ENCODE data around the gene BLNK.
"Not testable (repeated sequence)": the region's sequence is repeated elsewhere in the genome, so short reads cannot be mapped to it uniquely, and the experiment has no call there.

The BLNK gene

DNA sequence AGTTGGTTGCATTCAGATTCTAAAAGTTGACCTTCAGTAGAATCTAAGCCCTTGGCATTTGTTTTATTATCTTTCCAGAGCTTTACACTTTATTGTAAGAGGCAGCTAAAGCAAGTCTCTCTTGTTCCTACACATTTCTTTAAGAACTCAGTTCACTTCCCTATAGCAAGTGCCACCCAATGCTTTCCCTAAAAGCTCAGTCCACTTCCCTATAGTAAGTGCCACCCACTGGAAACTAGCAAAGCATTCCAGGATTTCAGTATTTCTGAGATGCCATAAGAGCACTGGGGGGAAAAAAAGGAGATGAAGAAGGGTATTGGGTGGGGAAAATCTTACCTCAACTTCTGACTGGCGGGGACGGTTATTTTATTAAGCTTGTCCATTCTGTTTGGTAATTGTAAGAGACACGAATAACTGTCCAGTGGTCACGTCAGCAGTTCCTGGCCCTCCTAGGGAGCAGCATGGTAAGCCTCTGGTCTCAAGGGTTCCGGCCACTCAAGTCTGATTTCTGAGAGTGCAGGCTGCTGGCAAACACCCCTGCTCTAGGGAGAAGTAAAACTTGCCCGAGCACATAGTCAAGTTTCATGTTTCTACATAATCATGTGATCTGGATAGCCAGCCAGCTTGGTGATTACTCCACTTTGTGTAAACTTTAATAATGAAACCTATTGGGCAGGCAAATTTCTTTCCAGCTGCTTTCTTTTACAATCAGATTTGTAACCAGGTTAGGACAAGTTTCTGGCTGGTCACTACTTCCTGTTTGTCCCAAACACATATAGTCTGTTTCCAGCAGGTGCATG, at the start of gene BLNK:
TSS of gene BLNK (minus strand) at position 554 of the 800 bp plus-strand sequence. CDS start at position 383, 171 bp downstream.
- no peak for DNase-seq (ENCODE audit: low read depth)

DNA sequence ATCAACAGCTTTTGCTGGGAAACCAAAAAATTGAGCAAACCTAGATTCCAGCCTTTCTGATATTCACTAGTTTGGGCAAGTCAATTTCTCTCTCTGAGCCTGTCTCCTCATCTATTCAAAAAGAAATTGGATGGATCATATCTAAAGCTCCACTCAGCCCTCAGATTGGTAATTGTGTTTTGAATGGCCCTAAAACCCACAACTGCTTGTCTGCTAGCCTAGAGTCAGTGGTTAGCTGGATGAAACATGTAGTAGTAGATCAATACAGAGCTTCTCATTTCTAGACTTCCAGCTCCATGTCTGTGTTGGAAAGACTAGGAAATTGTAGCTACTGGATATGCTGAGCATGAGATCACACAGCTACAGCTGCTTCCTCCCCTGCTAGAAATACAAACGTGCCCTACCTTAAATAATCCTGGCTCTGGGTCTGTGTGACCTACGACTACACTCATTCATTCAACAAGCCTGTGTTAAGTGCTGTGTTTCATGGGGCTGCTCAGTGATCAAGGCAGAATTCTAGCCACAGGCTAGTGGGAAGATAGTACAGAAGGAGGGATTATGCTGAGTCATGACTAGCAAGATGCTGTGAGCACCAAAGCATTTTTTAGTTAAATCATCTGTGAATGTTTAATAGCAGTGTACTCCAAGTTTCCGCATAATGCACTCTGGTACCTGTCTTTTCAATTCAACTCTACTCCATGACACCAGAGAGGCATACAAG, 48.5 kb upstream of the BLNK start:
- DNase-seq (ENCODE audit: low read depth): no peak

DNA sequence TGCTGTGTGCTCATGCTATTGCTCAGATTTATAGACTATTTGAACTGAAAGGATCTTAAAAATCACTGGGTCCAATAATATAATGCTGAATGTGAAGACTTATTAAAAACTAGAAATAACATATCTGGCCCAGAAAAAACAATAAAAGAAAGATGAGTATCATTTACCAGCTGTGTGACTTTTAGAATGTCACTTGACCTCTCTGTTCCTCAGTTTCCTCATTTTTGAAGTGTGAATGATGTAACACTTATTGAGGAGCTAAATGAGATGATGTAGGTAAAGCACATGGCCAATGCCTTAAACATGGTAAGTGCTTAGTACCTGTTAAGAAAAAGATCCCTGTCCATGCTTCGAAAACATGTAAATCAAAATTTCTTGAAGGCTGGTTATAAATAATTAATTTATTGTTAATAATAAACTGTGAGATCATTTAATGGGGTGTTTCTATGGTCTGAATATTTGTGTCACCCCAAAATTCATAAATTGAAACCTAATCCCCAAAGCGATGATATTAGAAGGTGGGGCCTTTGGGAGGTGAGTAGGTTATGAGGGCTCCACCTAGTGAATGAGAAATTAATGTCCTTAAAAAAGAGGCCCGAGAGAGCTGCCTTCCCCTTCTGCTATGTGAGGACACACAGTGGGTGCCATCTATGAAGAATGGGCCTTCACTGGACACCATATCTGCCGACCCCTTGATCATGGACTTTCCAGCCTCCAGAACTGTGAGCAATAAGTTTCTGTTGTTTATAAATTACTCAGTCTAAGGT, 45.9 kb upstream of the BLNK start:
- DNase-seq (ENCODE audit: low read depth): no peak

DNA sequence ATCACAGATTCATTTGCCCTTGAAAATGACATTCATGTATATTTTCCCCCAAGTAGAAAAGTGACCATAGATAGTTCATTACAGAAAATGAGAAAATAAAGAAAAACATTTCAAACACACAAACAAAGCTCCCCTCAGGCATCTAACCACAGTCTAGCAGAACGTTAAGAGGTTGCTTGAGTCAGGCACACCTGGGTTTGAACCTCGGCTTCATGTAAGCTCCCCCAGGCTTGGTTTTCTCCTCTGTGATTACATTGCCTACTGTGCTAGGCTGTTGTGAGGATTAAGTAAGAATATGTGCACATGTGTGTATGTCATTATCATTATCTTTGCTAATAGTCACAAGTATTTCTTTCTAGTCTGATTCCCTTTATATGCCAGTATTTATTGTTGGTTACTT, 42.0 kb upstream of the BLNK start:
- DNase-seq (ENCODE audit: low read depth): no peak

DNA sequence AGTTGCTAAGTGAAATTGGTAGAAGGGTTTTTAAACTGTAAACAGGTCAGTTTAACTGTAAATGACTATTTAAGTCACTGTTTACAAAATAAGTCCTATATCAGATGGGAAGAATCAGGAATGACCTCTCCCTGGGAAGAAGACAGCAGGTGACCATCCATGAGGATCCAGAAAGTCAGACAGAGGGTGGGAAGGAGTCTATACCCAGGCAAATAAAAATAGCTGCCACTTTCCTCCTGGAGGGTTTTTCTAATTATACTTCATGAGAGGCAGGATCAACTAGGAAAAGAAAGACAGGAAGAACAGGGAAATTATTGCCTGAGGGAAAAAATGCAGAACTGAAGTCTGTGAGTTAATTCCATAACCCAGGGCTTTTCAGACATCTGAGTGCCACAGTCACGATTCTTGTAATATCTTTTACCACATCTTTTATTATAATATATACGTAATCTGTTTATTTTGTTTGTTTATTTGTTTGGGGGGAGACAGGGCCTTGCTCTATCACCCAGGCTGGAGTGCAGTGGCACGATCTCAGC, 39.9 kb upstream of the BLNK start:
- no peak for DNase-seq (ENCODE audit: low read depth)

DNA sequence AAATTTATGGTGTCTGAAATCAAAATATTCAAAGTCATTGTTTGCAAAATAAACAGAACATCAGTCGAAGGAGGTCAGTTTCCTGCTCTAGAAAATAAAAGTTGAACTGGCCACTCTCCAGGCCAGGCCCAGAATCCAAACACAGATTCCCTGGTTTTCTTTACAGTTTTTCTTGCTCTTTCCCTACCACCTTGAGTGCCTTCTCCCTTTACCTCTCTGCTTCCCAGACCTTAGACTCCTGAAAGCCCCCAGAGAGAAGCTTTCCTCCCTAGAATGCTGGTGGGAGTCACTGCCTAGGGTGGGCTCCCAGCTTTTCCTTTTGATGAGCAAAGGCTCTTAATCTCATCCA, 38.9 kb upstream of the BLNK start:
- DNase-seq (ENCODE audit: low read depth): no peak

DNA sequence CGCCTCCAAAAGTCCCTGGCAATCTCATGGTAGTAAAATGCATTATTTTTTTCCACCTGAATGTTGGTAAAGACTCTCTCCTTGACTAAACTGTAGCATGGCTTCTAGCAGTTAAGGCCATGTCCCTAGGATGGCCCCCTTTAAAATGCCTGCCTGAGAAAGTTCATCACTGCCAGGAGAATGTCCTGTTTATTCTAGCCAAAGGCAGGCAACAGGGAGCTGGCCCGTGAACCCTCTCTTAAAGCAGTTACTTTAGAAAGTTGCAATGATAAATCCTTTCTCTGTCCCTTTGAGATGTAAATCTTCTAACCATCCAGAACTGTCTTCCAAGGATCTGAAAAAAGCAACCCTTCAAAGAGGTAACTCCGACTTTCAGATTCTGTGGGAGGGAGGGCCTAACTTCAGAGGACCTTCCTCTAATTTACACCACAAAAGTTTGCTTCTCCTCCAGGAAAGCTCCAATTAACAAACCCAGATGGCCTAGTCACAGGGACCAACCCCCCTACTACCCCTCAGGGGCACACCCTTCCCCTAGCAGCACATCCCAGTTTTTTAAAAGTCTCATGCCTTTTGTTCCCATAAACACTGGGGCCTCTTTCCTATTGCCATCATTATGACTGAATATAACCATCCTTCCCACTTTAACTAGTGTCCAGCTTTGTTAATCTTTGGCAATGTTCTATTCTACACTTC, 38.4 kb upstream of the BLNK start:
- no peak for DNase-seq (ENCODE audit: low read depth)

DNA sequence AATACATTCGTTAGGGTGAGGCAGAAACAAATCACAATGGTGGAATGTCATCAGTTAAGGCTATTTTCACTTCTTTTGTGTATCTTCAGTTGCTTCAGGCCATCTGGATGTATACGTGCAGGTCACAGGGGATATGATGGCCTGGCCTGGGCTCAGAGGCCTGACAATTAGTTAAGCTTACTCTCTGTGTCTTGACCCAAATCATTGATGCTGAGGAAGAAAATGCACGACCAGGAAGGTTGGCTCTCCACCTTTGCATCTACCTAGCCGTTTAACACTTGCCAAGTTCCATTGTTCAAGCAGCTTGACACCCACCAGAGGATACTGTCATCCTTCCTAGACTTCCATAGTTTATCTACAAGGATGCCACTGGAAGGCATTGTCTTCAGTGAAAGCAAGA, 37.5 kb upstream of the BLNK start:
- not testable (repeated sequence) for DNase-seq (ENCODE audit: low read depth)

DNA sequence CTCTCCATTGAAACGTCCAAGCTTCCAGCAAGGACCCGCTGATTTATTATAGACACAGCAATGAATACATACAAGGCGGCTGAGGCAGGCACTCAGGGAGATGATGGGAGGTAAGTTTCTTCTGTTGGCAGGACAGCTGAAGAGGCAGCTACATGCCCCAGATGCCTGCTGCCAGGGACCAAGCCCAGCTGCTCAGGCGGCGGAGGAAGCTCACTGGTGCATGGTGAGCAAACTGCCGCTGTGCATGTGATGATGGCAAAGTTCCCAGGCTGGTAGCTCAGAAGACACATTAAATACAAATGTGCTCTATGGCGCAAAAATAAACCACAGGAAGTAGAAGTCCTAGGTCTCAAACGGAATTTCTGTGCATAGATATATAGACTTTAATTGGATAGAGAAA, 35.1 kb upstream of the BLNK start:
- DNase-seq (ENCODE audit: low read depth): no peak

DNA sequence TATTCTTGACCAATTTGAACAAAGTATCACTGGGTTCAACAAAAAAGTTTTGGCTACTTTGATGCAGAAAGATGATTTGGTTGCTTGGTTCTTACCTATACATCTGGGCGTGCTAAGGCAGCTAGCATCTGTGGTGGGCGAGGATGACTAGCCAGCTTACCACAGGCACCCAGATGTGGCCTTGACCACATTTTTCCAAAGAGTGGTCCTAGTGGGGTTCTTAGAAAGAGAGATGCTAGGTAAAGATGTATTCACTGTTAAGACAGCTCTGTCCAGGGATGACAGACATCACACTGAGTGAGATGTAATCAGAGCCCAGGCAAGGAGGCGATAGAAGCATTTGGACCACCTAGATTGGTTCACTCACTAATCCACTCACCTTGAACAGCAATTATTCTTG, 33.6 kb upstream of the BLNK start:
- no peak for DNase-seq (ENCODE audit: low read depth)

DNA sequence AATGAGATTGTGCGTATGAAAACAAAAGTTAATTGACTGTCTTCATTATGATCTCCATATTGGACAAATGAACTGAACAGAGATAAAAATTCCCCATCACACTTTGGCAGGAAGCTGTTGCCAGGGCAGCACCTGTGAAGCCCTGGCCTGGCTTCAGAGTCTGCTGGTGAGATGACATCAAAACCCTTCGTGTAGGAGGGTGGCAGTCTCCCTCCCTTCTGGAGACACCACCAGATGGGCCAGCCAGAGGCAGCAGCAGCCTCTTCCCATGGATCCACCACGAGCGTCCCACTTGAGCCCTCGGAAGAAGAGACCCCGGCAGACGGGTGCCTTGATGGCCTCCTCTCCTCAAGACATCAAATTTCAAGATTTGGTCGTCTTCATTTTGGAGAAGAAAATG, 32.9 kb upstream of the BLNK start, which contains the start of gene DNTT:
TSS of gene DNTT (plus strand) at position 205 of the 400 bp plus-strand sequence. CDS start at position 269, 64 bp downstream.
- DNase-seq (ENCODE audit: low read depth): no peak

DNA sequence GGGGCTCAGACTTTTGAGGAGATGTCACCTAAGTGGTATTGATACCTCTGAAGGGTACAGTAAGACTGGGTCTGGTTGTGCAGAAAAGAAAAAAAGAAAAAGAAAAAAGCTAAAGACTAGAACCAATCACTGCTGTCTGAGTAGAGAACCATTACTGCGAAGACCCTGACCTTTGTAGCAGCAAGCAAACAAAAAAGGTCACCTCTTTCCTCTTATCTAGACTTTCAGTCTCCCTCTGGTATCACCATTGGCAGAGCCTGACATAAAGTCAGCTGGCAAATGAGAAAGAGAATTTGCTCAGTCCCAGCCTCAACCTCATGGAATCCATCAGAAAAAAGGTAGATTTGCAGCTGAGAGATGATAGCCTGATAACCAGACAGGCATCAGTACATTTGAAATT, 30.2 kb upstream of the BLNK start:
- no peak for DNase-seq (ENCODE audit: low read depth)

DNA sequence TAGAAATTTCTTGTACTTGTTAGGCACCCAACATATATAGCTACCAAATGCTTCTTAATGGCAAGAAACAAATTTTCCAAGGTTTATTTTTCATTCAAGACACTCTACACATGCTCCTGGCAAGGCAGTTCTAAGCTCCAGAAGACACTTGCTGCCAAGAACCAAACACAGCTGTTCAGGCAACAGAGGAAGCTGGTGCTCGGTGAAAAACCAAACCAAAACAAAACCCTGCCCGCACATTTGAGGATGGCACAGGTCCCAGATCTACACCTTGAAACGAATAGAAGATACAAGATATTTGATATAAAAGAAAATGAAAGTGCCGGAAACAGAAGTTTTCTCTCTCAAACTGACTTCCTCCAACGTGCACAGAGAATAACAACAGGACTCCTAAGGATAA, 28.0 kb upstream of the BLNK start:
- no peak for DNase-seq (ENCODE audit: low read depth)

DNA sequence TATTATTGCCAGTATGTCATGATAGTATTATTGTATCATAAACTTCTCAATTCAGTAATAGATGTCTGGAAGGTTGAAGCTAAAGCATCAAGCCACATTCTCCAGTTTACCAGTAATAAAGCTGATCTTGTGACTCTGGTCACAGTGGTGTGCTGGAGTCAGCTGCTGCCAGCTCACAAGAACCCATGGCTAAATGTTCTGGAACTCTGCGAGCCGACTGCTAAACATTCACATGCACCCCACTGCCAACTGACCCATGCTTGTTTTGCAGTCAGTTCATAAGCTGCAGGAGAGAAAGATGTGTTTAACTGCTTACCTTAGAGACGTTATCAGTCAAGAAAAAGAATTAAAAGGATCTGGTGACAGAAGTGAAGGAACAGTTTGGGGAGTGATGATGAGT, 27.0 kb upstream of the BLNK start:
- no peak for DNase-seq (ENCODE audit: low read depth)

DNA sequence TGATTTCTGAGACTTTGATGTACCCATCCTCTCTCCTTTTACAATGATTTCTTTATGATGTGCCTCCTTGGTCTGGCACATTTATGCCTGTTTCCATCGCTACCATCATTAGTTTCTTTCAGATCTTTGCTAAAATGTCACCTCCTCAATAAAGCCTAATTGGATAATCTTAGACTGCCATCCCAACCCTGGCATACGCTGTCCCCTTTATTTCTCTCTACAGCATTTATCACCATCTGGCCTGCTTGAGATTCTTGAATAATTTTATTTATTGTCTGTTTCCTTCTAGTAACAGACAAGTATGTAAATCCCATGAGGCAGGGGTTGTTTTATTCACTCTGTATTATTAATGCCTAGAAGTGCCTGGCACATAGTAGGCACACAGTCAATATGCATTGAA, 26.1 kb upstream of the BLNK start:
- no peak for DNase-seq (ENCODE audit: low read depth)

DNA sequence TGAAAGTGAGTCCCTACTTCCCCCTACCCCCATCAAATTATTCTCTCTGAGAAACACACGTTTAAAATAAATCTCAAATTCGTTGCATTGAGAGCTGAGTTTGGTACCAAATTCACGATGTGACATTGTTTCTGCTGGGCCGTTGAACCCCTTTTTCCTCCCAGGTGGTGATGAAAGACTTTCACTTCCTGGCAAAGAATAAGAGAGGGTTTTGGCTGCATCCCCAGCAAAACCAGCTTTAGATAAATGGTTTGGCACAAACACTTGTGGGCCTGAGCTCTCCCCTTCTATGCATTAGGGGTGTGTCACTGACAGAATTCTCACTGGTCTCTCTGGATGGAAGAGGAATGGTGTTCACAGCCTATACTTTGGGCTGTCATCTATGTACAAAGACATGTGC, 24.1 kb upstream of the BLNK start:
- no peak for DNase-seq (ENCODE audit: low read depth)

DNA sequence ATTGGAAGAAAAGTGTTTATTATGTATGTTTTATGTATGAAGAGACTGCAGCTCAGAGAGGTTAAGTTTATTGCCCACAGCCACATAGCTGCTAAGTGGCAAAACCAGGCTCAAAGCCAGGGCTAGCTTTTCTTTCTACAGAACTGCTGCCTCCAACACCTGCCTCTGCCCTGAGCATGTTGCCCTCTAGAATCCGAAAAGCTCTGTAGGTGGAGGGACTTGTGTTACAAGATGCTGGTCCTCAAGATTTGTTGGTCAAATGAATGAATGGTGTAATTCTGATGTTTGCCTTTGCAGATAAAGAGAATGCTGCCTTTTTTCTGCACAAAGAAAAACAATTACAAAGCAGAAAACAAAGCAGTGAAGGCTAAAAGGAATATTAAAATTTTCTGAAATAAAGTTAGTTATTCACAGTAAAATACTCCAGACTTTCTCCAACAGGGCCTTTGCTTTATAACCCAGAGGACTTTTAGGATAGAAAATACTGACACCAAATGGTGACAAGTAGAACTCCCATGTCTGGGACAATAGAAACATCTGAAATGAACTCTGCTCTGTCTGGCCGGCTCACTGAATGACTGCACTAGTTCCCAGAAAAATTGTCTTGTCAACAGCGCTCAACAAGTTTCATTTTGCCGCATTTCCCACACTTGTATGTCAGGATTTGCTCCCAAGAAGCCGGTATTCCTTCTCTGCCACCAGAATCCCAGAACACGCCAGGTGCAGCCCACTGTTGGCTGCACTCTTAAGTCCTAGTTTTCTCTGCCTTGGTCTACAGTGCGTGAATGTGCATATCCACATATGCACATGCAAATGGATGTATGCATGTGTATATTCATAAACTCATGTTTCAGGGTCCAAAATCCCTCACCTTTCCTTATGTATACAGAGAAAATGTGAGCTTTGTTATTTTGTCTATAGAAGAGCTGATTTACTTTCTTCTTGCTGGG, 21.9 kb upstream of the BLNK start:
- no peak for DNase-seq (ENCODE audit: low read depth)

DNA sequence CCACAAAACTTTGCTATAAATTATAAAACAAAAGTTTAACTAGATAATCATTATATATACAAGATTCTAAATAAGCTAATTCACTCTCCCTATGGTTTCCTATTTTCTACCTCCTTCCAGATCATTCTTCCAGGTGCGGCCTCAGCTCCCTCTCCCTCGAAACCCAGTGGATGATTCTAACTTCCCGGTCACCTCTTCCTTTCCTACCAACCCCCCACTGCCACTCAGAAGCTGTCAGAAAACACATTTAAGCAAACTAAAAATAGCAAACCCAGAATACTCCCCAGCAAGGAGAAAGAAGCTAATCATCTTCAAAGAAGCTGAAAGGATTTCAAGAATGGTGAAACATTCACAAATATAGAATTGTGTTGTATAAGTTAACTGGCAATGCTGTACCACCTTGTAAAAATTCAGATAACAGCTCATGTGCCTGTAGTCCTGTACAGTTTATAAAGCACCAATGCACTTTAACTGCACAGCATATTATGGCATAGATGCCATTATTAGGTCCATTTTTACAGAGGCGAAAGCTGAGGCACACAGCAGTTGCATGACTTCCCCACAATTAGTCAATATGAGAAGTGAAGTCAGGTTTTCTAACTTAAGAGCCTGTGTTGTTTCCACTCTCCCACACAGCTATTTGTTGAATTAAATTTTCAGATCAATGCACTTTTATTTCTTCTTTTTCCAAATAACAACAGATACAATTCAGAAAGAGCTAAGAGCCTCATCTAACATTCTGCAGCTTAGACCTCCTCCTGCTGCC, 19.2 kb upstream of the BLNK start:
- no peak for DNase-seq (ENCODE audit: low read depth)

DNA sequence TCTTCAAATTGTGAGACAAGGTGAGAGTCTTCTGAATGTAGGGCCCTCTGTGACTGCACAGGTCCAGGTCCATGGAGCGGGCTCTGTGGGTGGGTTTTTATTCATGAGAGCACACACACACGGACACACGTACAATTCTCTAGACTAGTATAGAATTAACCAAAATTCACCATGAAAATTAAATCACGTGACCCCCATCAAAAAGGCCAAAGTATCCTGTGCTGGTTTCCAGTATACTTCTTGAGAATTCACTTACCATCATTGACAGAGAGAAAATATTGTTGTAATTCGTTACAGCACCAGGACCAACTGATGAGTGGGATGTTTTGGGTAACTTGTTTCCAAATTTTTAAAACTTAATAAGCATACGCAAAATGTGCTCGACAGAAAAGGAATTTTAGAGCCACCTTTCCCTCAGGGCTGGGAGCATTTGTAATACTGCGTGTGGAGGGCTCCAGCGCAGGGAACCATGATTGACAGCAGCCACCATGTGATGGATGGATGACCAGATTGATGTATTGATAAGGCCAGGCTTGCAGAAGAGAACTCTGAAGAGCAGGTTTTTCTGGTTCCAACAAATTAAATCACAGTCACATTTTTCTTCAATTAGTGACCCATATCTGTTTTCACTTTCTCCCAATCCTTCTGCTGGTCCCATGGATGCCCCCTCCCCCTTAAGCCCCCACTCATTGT, 18.0 kb upstream of the BLNK start:
- DNase-seq (ENCODE audit: low read depth): no peak

All from stimulated activated CD8-positive, alpha-beta memory T cell treated with anti-CD3 and anti-CD28 coated beads, Interleukin-4, amount 100 ng/mL, for 24 hours (primary cell).